HepG2 (cell line): ENCODE measurements around the gene FXN. TPM values are rescaled to one million over a fixed set of nuclear protein-coding genes. Genes with fewer than 3 reads are reported as not detected.

Source experiments
- AGO2 ChIP-seq: fragments of 200-400 bp; formaldehyde crosslinking; optimal IDR thresholded peaks from 2 replicates; pipeline ENCODE3; 2017; ENCODE audit warnings: mild to moderate bottlenecking, low read depth, low read length, moderate library complexity
- ARID2 ChIP-seq: sonication (generic); formaldehyde crosslinking; IDR thresholded peaks from 2 replicates; pipeline ENCODE4 v1.8.1; 2022; ENCODE audit warnings: mild to moderate bottlenecking, missing genetic modification reagents, borderline replicate concordance
- ATF7 ChIP-seq, 2 experiments: fragments of 450-650 bp in 1 of 2; sonication (generic) in 1 of 2; formaldehyde crosslinking in 1 of 2; IDR thresholded peaks; 2 replicates each; pipeline versions ENCODE4 v1.4.0 to v1.6.1; 2016 to 2020; ENCODE audit warnings: antibody characterized with exemption in 1 of 2, mild to moderate bottlenecking in 1 of 2, missing genetic modification reagents in 1 of 2
- ELF1 ChIP-seq: sonication (generic); formaldehyde crosslinking; IDR thresholded peaks from 2 replicates; pipeline ENCODE4 v1.4.0; 2020; ENCODE audit warnings: missing genetic modification reagents
- HHEX ChIP-seq: IDR thresholded peaks from 2 replicates; pipeline ENCODE4 v1.6.1; 2016; ENCODE audit warnings: control low read depth
- HNRNPLL ChIP-seq: fragments of 200-400 bp; formaldehyde crosslinking; IDR thresholded peaks from 2 replicates; pipeline ENCODE4 v1.6.1; 2017; ENCODE audit warnings: mild to moderate bottlenecking, low read depth, low read length; ENCODE audit not compliant: poor library complexity, severe bottlenecking
- ISL2 ChIP-seq: sonication (generic); formaldehyde crosslinking; IDR thresholded peaks from 2 replicates; pipeline ENCODE4 v1.5.0; 2020; ENCODE audit warnings: missing genetic modification reagents
- MLX ChIP-seq: IDR thresholded peaks from 2 replicates; pipeline ENCODE4 v1.6.1; 2016
- MTA1 ChIP-seq: sonication (generic); formaldehyde crosslinking; IDR thresholded peaks from 2 replicates; pipeline ENCODE4 v1.4.0; 2020; ENCODE audit warnings: missing genetic modification reagents, mild to moderate bottlenecking, borderline replicate concordance
- PAWR ChIP-seq: sonication (generic); formaldehyde crosslinking; IDR thresholded peaks from 2 replicates; pipeline ENCODE4 v1.4.0; 2020; ENCODE audit warnings: missing genetic modification reagents, mild to moderate bottlenecking, borderline replicate concordance
- PHF8 ChIP-seq: sonication (generic); formaldehyde crosslinking; IDR thresholded peaks from 2 replicates; pipeline ENCODE4 v1.5.0; 2020; ENCODE audit warnings: missing genetic modification reagents
- RBFOX2 ChIP-seq: fragments of 200-400 bp; formaldehyde crosslinking; IDR thresholded peaks from 2 replicates; pipeline ENCODE4 v1.6.1; 2017; ENCODE audit warnings: low read depth, mild to moderate bottlenecking, low read length
- RELA ChIP-seq: sonication (generic); formaldehyde crosslinking; IDR thresholded peaks from 2 replicates; pipeline ENCODE4 v1.4.0; 2020; ENCODE audit warnings: missing genetic modification reagents
- SKI ChIP-seq: fragments of 450-650 bp; IDR thresholded peaks from one replicate; pipeline ENCODE4 v1.6.1; 2018; ENCODE audit warnings: mild to moderate bottlenecking; ENCODE audit not compliant: partially characterized antibody
- SNAPC2 ChIP-seq: sonication (generic); formaldehyde crosslinking; IDR thresholded peaks from 2 replicates; pipeline ENCODE4 v1.8.1; 2022; ENCODE audit warnings: mild to moderate bottlenecking, missing genetic modification reagents
- SPEN ChIP-seq: sonication (generic); formaldehyde crosslinking; IDR thresholded peaks from 2 replicates; pipeline ENCODE4 v1.5.1; 2020; ENCODE audit warnings: low read depth, mild to moderate bottlenecking, missing genetic modification reagents
- TEAD3 ChIP-seq: optimal IDR thresholded peaks from 2 replicates; pipeline ENCODE3; 2016; ENCODE audit warnings: borderline replicate concordance
- TFDP1 ChIP-seq: IDR thresholded peaks from 2 replicates; pipeline ENCODE4 v1.6.1; 2016; ENCODE audit warnings: missing compliant biosample characterization, missing genetic modification reagents, borderline replicate concordance
- TMF1 ChIP-seq: sonication (generic); formaldehyde crosslinking; IDR thresholded peaks from 2 replicates; pipeline ENCODE4 v1.8.1; 2022; ENCODE audit warnings: low read depth, missing genetic modification reagents
- ZBTB7B ChIP-seq: sonication (generic); formaldehyde crosslinking; IDR thresholded peaks from 2 replicates; pipeline ENCODE4 v1.4.0; 2020; ENCODE audit warnings: missing genetic modification reagents
- ZNF329 ChIP-seq: sonication (generic); formaldehyde crosslinking; IDR thresholded peaks from 2 replicates; pipeline ENCODE4 v1.9.0; 2021; ENCODE audit warnings: low read depth, mild to moderate bottlenecking, missing genetic modification reagents
- ZNF331 ChIP-seq: sonication (generic); formaldehyde crosslinking; IDR thresholded peaks from 2 replicates; pipeline ENCODE4 v1.4.0; 2020; ENCODE audit warnings: missing genetic modification reagents
- ZNF557 ChIP-seq: sonication (generic); formaldehyde crosslinking; IDR thresholded peaks from 2 replicates; pipeline ENCODE4 v1.4.0; 2020; ENCODE audit warnings: missing genetic modification reagents
- ZNF605 ChIP-seq: sonication (generic); formaldehyde crosslinking; IDR thresholded peaks from 2 replicates; pipeline ENCODE4 v1.8.0; 2022; ENCODE audit warnings: mild to moderate bottlenecking, missing genetic modification reagents
- ZNF639 ChIP-seq: conservative IDR thresholded peaks from 2 replicates; pipeline ENCODE4 v1.6.1; 2018; ENCODE audit warnings: missing genetic modification reagents
- ZNF724P ChIP-seq: sonication (generic); formaldehyde crosslinking; IDR thresholded peaks from 2 replicates; pipeline ENCODE4 v1.8.0; 2022; ENCODE audit warnings: missing genetic modification reagents, borderline replicate concordance
- polyA plus RNA-seq, 8 experiments: library from polyadenylated mRNA; depleted of rRNA in 3 of 8; stranded (reverse) in 7 of 8; unstranded in 1 of 8; fragments of >200 nt; fragmentation: Illumina TruSeq in 4 of 8; extraction: Trizol in 4 of 8; gene quantifications; 2 replicates each; pipeline versions ENCODE4 v1.2.1 to v1.2.3, GENCODE V29; 2011 to 2016; ENCODE audit warnings: low read depth in 4 of 8, missing spikeins in 1 of 8, mixed read lengths in 1 of 8; ENCODE audit not compliant: insufficient read depth in 1 of 8
- total RNA-seq, 5 experiments: library from RNA; depleted of rRNA; stranded (reverse); fragments of >200 nt; fragmentation: Illumina TruSeq; extraction: Trizol; gene quantifications; 2 replicates each; pipeline ENCODE4 v1.2.3, GENCODE V29; 2016; ENCODE audit warnings: low read depth in 1 of 5

The FXN gene
- total and polyA plus RNA-seq, 2 of the 13 experiments (the other 11 are each of a cell fraction or from before 2014, with no cell fraction given): 24.1 to 26.0 TPM

GRCh38 chr9:69035438-69036308 lies at the start of gene FXN (continued):
- peak; percentile 71; the same call in 1 of the 2 replicates for TF ChIP-seq ZNF724P (CRISPR knock-in tag)
- peak; percentile 65; the same call in 1 of the 2 replicates for TF ChIP-seq TMF1 (CRISPR knock-in tag)
- peak; percentile 77 for TF ChIP-seq PHF8
- TF ChIP-seq ZNF639: no peak
- no peak for TF ChIP-seq HHEX (CRISPR knock-in tag)
- peak; percentile 79; the same call in 1 of the 2 replicates for TF ChIP-seq ZNF331 (CRISPR knock-in tag)
- TF ChIP-seq MLX (CRISPR knock-in tag): no peak; the same call in 1 of the 2 replicates
- TF ChIP-seq ZBTB7B: 0 out of 2 replicates have a peak, but pooled peaks have one; percentile 34
- TF ChIP-seq ZNF605 (CRISPR knock-in tag): no peak; the same call in 1 of the 2 replicates
- TF ChIP-seq ARID2 (CRISPR knock-in tag): no peak
- TF ChIP-seq HNRNPLL: peak; percentile 85
- TF ChIP-seq ATF7 (IDR thresholded peaks at IDR 0.05): no peak
- TF ChIP-seq ATF7 (CRISPR knock-in tag; IDR thresholded peaks at IDR 0.05): no peak
- peak; percentile 77 for TF ChIP-seq AGO2
- TF ChIP-seq TFDP1: peak; percentile 61
- peak; percentile 72 for TF ChIP-seq TEAD3 (CRISPR knock-in tag)
- TF ChIP-seq RELA (CRISPR knock-in tag): 0 out of 2 replicates have a peak, but pooled peaks have one; percentile 47
- TF ChIP-seq ELF1 (CRISPR knock-in tag): 0 out of 2 replicates have a peak, but pooled peaks have one; percentile 19
- TF ChIP-seq SKI: peak; percentile 57
- 0 out of 2 replicates have a peak, but pooled peaks have one; percentile 69 for TF ChIP-seq ZNF557 (CRISPR knock-in tag)
- TF ChIP-seq RBFOX2: peak; percentile 93
- TF ChIP-seq PAWR (CRISPR knock-in tag): no peak
- peak; percentile 67 for TF ChIP-seq SPEN (CRISPR knock-in tag)
- TF ChIP-seq ZNF329: peak; percentile 5; the same call in 1 of the 2 replicates
- TF ChIP-seq ISL2 (CRISPR knock-in tag): peak; percentile 69; the same call in 1 of the 2 replicates
- TF ChIP-seq MTA1: no peak; the same call in 1 of the 2 replicates
- no peak for TF ChIP-seq SNAPC2 (CRISPR knock-in tag)
